ENCODE results near the gene HAPLN3. TPM values are rescaled to one million over a fixed set of nuclear protein-coding genes. Genes with fewer than 3 reads are reported as not detected.
"Not testable (repeated sequence)": the region's sequence is repeated elsewhere in the genome, so short reads cannot be mapped to it uniquely, and the experiment has no call there.

Gene HAPLN3
- total and polyA plus RNA-seq, 2 of the 4 experiments (the other 2 are of a cell fraction) = 5.9 to 28.6 TPM

- ATAC-seq (ENCODE audit: low read depth); H3K79me1 ChIP-seq (ENCODE audit: low read depth in 1 of 2, low read length in 2 of 2); H3K27ac ChIP-seq (ENCODE audit: insufficient read depth, low read length); H3K9ac ChIP-seq (ENCODE audit: low read depth, low read length); H3K36me3 ChIP-seq (ENCODE audit: control insufficient read depth, insufficient read depth, low read length); dilution Hi-C loops (cut with HindIII; ENCODE audit: low sequenced_read_pairs, unreplicated experiment); H3K23ac ChIP-seq (ENCODE audit: low read depth, low read length); H3K9me3 ChIP-seq (ENCODE audit: control insufficient read depth, insufficient read depth, low read length); DNase-seq; H3K14ac ChIP-seq (replicated peaks; ENCODE audit: low read depth, low read length); in situ Hi-C loops (cut with MboI; ENCODE audit: low sequenced_read_pairs); H3K18ac ChIP-seq (ENCODE audit: low read depth, low read length); H4K5ac ChIP-seq (ENCODE audit: low read depth, low read length); H2BK120ac ChIP-seq (ENCODE audit: low read depth, low read length); H2AK5ac ChIP-seq (ENCODE audit: low read depth, low read length); H3K9me1 ChIP-seq (ENCODE audit: insufficient read depth, low read length); H3K4me1 ChIP-seq (ENCODE audit: control insufficient read depth, insufficient read depth, low read length); H2BK5ac ChIP-seq (ENCODE audit: low read depth, low read length, poor library complexity, severe bottlenecking); H3K4ac ChIP-seq (ENCODE audit: low read depth, low read length); H2BK15ac ChIP-seq (ENCODE audit: low read depth, low read length); H4K8ac ChIP-seq (ENCODE audit: low read depth in 2 of 2, low read length in 2 of 2); BruUV-seq (replicated peaks); H3K56ac ChIP-seq (ENCODE audit: extremely low read depth, insufficient read depth, low read length); H3K4me2 ChIP-seq (ENCODE audit: low read depth, low read length); H3K4me3 ChIP-seq (ENCODE audit: insufficient read depth, low read depth, low read length); H3K27me3 ChIP-seq (ENCODE audit: control insufficient read depth, insufficient read depth, low read length); POLR2A ChIA-PET (ENCODE audit: unreplicated experiment); H2AFZ ChIP-seq (replicated peaks; ENCODE audit: low read length, poor library complexity); H4K91ac ChIP-seq (ENCODE audit: insufficient read depth, low read depth, low read length); H4K20me1 ChIP-seq (ENCODE audit: insufficient read depth, low read length); H2AK9ac ChIP-seq (replicated peaks; ENCODE audit: low read depth, low read length, poor library complexity); H2BK20ac ChIP-seq (ENCODE audit: low read depth, low read length): not testable (repeated sequence)
- CTCF ChIA-PET = interaction anchor here (0.7 kb wide), 1 partner anchor 354 kb away, joined by 3 read pairs; no protein-coding TSS in a partner anchor
- 60% methylated on average over 1 of the region's 4 CpGs; no CpG with 5 or more reads in 1 of the 2 experiments for WGBS, 2 experiments (ENCODE audit: extremely low coverage in 2 of 2, insufficient read length in 1 of 2)
- intact Hi-C loops (cut with micrococcal nuclease) = loop anchor here (5.0 kb wide), 1 partner anchor 38 kb away; no protein-coding TSS in a partner anchor
Measured at GRCh38 chr15:88934449-88934848, 39.1 kb upstream of the HAPLN3 start.

Data from IMR-90 (cell line).